ENCODE measurements around the gene SCFD2. TPM values are rescaled to one million over a fixed set of nuclear protein-coding genes. Genes with fewer than 3 reads are reported as not detected.

The SCFD2 gene
- total RNA-seq, 1 experiment from 2014 or later: 7.4 TPM

- TF ChIP-seq CTCF (IDR thresholded peaks at IDR 0.05): no peak
- no peak for TF ChIP-seq SIN3A (IDR thresholded peaks at IDR 0.05; ENCODE audit: borderline replicate concordance, insufficient read depth, low read depth, low read length)
- TF ChIP-seq POLR2AphosphoS5 (IDR thresholded peaks at IDR 0.05; ENCODE audit: low read depth, low read length): no peak
- no peak for TF ChIP-seq TCF7L2 (IDR thresholded peaks at IDR 0.05; ENCODE audit: low read depth, low read length)
- no peak for TF ChIP-seq REST (IDR thresholded peaks at IDR 0.05; ENCODE audit: insufficient read depth in 1 of 2, low read depth in 2 of 2, low read length in 1 of 2)
- no peaks in the 10 kb centered on the region for H3K27me3 ChIP-seq (ENCODE audit: control insufficient read depth, insufficient read depth, low read length)
- H3K36me3 ChIP-seq (ENCODE audit: control insufficient read depth, insufficient read depth, low read length): no peaks in the 10 kb centered on the region
- BruUV-seq (replicated peaks): no TSS peak
- H3K9me3 ChIP-seq (ENCODE audit: control insufficient read depth, insufficient read depth, low read depth, low read length): no peaks in the 10 kb centered on the region
- in situ Hi-C loops (cut with HindIII; ENCODE audit: low pct_unique_long_range_greater_than_20kb, low sequenced_read_pairs): no loop called here
- ATAC-seq (no peak), DNase-seq (ENCODE audit: low read depth, low spot score) (no peak)
- no peaks in the 10 kb centered on the region for H3K4me1 ChIP-seq (ENCODE audit: control insufficient read depth, insufficient read depth, low read length)
- intact Hi-C loops (cut with micrococcal nuclease; ENCODE audit: unreplicated experiment): no loop called here
- ChIA-PET CTCF (no interaction called here), POLR2A (no interaction called here)
- H3K27ac ChIP-seq (ENCODE audit: low read length): no peak overlapping the region
- no peak overlapping the region for H3K4me3 ChIP-seq (ENCODE audit: low read depth in 2 of 2, low read length in 2 of 2)
Measured at GRCh38 chr4:52852711-52853110, 513.1 kb downstream of the SCFD2 start.

GRCh38 chr4:52852041-52852440, 513.8 kb downstream of the SCFD2 start:
- Histone ChIP-seq H3K27ac (ENCODE audit: low read length) (no peak overlapping the region), H3K9me3 (ENCODE audit: control insufficient read depth, insufficient read depth, low read depth, low read length) (no peaks in the 10 kb centered on the region), H3K36me3 (ENCODE audit: control insufficient read depth, insufficient read depth, low read length) (no peaks in the 10 kb centered on the region), H3K4me3 (ENCODE audit: low read depth in 2 of 2, low read length in 2 of 2) (no peak overlapping the region), H3K27me3 (ENCODE audit: control insufficient read depth, insufficient read depth, low read length) (no peaks in the 10 kb centered on the region), H3K4me1 (ENCODE audit: control insufficient read depth, insufficient read depth, low read length) (no peaks in the 10 kb centered on the region)
- intact Hi-C loops (cut with micrococcal nuclease; ENCODE audit: unreplicated experiment): no loop called here
- no TSS peak for BruUV-seq (replicated peaks)
- ATAC-seq (no peak), DNase-seq (ENCODE audit: low read depth, low spot score) (no peak)
- POLR2A ChIA-PET: no interaction called here
- in situ Hi-C loops (cut with HindIII; ENCODE audit: low pct_unique_long_range_greater_than_20kb, low sequenced_read_pairs): no loop called here
- CTCF ChIA-PET: no interaction called here
- TF ChIP-seq POLR2AphosphoS5 (IDR thresholded peaks at IDR 0.05; ENCODE audit: low read depth, low read length) (no peak), SIN3A (IDR thresholded peaks at IDR 0.05; ENCODE audit: borderline replicate concordance, insufficient read depth, low read depth, low read length) (no peak), CTCF (IDR thresholded peaks at IDR 0.05) (no peak), REST (IDR thresholded peaks at IDR 0.05; ENCODE audit: insufficient read depth in 1 of 2, low read depth in 2 of 2, low read length in 1 of 2) (no peak), TCF7L2 (IDR thresholded peaks at IDR 0.05; ENCODE audit: low read depth, low read length) (no peak)
